GM13976 (cell line): Measurements from ENCODE around the gene CAPN3.

Source experiments
- DNase-seq: peaks from one replicate; pipeline ENCODE4 v3.0.0; 2012; ENCODE audit warnings: low spot score
- in situ Hi-C: fragments of 300-500 bp; cut with MboI; formaldehyde crosslinking; loops from one replicate; pipeline ENCODE4 v1.12.0; 2022; ENCODE audit warnings: low sequenced_read_pairs, mixed read lengths, inconsistent platforms; ENCODE audit not compliant: unreplicated experiment
- TF ChIP-seq, protein P1 (sequence below): IDR thresholded peaks from 2 replicates; pipeline ENCODE4 v1.5.1; 2012; ENCODE audit warnings: borderline replicate concordance, mild to moderate bottlenecking; ENCODE audit not compliant: insufficient read depth; ENCODE audit errors: extremely low read depth, missing control alignments, control extremely low read depth

The CAPN3 gene

DNA sequence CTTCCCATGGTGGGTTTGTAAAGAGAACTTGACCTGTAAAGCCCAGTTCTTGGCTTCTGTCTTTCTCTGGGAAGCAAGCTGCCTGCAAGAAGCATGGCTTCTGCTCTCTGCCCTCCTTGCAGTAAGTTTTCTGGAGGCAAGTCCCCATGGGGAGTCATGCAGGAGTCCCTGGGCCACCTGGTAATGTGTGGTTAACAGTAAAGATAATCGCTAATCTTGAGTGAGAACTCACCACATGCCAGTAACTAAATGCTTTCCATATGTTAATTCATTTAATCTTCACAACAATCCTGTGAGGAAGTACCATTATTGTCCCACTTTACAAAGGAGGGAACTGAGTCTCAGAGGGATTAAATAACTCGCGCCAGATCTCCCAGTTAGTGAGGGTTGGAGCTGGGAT lies 4.2 kb downstream of the CAPN3 start:
- TF ChIP-seq, protein P1, sequence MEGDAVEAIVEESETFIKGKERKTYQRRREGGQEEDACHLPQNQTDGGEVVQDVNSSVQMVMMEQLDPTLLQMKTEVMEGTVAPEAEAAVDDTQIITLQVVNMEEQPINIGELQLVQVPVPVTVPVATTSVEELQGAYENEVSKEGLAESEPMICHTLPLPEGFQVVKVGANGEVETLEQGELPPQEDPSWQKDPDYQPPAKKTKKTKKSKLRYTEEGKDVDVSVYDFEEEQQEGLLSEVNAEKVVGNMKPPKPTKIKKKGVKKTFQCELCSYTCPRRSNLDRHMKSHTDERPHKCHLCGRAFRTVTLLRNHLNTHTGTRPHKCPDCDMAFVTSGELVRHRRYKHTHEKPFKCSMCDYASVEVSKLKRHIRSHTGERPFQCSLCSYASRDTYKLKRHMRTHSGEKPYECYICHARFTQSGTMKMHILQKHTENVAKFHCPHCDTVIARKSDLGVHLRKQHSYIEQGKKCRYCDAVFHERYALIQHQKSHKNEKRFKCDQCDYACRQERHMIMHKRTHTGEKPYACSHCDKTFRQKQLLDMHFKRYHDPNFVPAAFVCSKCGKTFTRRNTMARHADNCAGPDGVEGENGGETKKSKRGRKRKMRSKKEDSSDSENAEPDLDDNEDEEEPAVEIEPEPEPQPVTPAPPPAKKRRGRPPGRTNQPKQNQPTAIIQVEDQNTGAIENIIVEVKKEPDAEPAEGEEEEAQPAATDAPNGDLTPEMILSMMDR, result no peak
- DNase-seq, result no peak
- in situ Hi-C loops, result no loop called here

DNA sequence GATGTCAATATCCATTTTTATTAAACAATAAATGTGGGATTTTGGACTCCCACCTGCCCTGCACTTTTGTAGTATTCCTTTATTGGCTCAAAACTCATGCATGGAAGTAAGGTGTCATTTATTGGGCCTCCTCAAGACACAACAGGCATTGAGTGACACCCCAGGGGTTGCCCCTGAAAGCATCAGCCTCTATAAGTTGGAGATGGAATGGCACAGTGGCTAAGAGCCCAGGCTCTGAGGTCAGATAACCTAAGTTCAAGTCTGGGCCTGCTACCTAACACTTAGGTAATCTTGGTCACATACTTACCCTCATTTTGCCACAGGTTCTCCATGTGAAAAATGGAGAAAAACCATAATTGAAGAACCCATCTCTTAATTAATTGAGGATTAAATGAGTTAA lies 4.6 kb downstream of the CAPN3 start:
- TF ChIP-seq, protein P1, result no peak
- in situ Hi-C loops, result no loop called here
- DNase-seq, result no peak

DNA sequence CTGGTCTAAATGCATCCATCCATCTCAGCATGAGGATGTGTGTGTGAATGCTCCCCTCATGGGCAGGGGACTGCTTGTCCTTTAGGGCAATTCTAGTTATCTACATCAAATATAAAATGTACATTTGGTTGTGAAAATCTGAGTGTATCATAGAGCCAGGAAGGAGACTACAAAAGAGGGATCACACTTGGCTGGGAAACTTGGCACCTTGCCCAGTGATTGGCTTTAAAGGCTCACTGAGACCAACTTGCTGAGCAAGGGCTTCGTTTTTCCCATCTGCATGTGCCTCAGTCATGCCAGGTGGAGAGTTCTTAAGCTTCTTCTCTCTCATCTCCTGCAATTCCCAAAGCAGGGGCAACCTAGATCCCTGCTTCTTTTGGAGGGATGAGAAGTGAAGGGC lies 5.2 kb downstream of the CAPN3 start:
- no peak for DNase-seq
- in situ Hi-C loops, result no loop called here

DNA sequence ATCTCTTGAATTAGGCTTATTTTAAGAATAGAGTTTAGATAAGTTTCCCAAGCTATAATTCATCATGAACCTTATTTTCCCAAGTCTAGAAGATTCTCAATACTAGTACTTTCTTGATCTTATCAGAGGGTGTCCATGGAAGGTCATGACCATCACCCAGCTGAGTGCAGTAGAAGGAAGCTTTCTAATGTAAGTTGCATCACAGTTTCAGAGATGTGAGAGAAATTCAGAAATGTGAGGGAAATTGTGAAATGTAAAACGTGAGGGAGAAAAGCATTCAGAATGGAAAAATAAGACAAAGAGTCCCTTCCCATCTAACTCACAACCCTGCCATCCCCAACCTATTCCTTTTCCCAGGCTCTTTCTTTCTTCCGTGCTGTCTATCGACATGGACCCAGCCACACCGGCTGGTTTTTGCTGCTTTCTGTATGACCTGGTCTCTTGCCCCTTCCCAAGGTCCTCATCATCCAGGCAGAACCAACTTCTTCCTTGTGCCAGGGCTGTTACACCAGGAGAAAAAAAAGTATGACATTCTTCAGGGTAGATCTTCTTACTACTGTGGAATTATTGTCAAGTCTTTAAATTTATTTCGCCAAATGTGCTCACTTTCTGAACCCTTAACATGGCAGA lies 6.7 kb downstream of the CAPN3 start:
- no peak for DNase-seq
- TF ChIP-seq, protein P1, result no peak
- in situ Hi-C loops, result no loop called here

More for the DNA sequence above, 5.2 kb downstream of the CAPN3 start:
- TF ChIP-seq, protein P1, result no peak

DNA sequence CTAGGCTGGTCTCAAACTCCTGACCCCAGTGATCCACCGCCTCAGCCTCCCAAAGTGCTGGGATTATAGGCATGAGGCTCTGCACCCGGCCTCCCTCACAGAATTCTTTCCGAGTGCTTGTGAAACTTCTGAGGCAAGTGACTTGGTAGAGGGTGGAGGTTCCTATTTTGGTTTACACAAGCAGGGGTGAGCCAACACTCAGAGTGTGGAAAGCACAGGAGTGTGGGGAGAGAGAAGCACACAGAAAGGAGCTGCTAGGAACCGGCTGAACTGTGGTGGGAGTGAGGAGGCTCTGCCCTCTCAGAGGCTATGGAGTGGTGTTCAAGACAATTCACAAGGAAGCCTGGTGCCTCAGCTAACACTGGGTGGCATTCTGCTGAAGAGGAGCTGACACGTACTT lies 7.7 kb downstream of the CAPN3 start:
- TF ChIP-seq, protein P1, result no peak
- DNase-seq, result no peak
- in situ Hi-C loops, result no loop called here

DNA sequence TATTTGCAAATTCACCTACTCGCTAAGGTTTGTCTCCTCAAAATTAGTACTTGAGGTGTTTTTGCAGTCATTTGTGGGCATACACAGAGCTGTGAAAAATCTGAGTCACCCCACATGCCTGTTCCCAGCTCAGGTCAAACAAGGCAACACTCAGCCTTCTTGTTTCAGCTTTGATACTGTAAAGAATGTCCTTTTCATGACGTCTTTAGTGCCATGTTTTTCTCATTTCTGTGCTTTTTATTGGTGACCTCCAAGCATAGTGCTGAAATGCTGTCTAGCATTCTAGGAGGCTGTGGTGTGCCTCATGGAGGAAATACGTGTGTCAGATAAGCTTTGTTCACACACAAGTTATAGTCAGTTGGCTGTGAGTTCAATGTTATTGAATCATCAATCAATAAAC lies 8.8 kb downstream of the CAPN3 start:
- no peak for DNase-seq
- TF ChIP-seq, protein P1, result no peak
- in situ Hi-C loops, result no loop called here
